GM12878 (cell line): Measurements from ENCODE around the gene SLC25A26. TPM values are rescaled to one million over a fixed set of nuclear protein-coding genes. Genes with fewer than 3 reads are reported as not detected.

ENCODE experiments used
- ATAC-seq: fragments of 200-7000 bp; cut with Tn5 transposase; 3 replicates; pipeline ENCODE4 v1.9.1; 2020; ENCODE audit warnings: mild to moderate bottlenecking, moderate library complexity
- BruUV-seq: library from RNA; stranded (reverse); fragments of 400-500 nt; replicated peaks from 2 replicates; lab custom pipeline; 2021; lab: Mats Ljungman, UMichigan
- CTCF ChIA-PET: fragments of 300-600 bp; sonication (Branson Sonifier 250); formaldehyde crosslinking; extraction: SDS; loops from one replicate; lab custom pipeline; 2021; ENCODE audit warnings: inconsistent platforms; lab: Yijun Ruan, JAX
- POLR2A ChIA-PET: fragments of 350-600 bp; formaldehyde crosslinking; extraction: SDS; loops from one replicate; lab custom pipeline; 2021; ENCODE audit warnings: inconsistent platforms; lab: Charles Lee
- RAD21 ChIA-PET: fragments of 300-600 bp; sonication (Branson Sonifier 250); formaldehyde crosslinking; loops from one replicate; lab custom pipeline; 2023; ENCODE audit warnings: antibody characterized with exemption; ENCODE audit not compliant: unreplicated experiment; lab: Charles Lee
- SMC1A ChIA-PET: fragments of 300-600 bp; sonication (Branson Sonifier 250); formaldehyde crosslinking; loops from one replicate; lab custom pipeline; 2023; ENCODE audit not compliant: unreplicated experiment, uncharacterized antibody; lab: Charles Lee
- DNase-seq: peaks from one replicate; pipeline ENCODE4 v3.0.0-alpha.2; 2011; ENCODE audit warnings: low read depth, low spot score
- FAIRE-seq: peaks from 3 replicates; lab custom pipeline; 2011; peaks lifted over from hg19 to GRCh38; lab: Jason Lieb, UNC
- H2AFZ ChIP-seq: 2 replicates; pipeline ENCODE4 v1.6.0; 2011; ENCODE audit warnings: low read depth, low read length, control low read depth; ENCODE audit not compliant: control insufficient read depth
- H3K27ac ChIP-seq: 2 replicates; pipeline ENCODE4 v1.5.1; 2011; ENCODE audit warnings: control low read depth; ENCODE audit not compliant: control insufficient read depth, insufficient read depth
- H3K27me3 ChIP-seq, 2 experiments: replicated peaks in 1 of 2; 2 replicates each; pipeline versions ENCODE4 v1.6.0 to v1.6.1; 2011; ENCODE audit warnings: low read length in 1 of 2; ENCODE audit not compliant: control insufficient read depth in 2 of 2, insufficient read depth in 2 of 2
- H3K36me3 ChIP-seq, 2 experiments: 2 replicates each; pipeline ENCODE4 v1.5.1; 2011; ENCODE audit warnings: low read length in 1 of 2; ENCODE audit not compliant: control insufficient read depth in 2 of 2, insufficient read depth in 2 of 2
- H3K4me1 ChIP-seq: 2 replicates; pipeline ENCODE4 v1.6.1; 2011; ENCODE audit warnings: mild to moderate bottlenecking, low read length, moderate library complexity, mixed read lengths; ENCODE audit not compliant: control insufficient read depth, insufficient read depth
- H3K4me2 ChIP-seq: 2 replicates; pipeline ENCODE4 v1.6.0; 2011; ENCODE audit warnings: control low read depth; ENCODE audit not compliant: control insufficient read depth, insufficient read depth
- H3K4me3 ChIP-seq: fragments of 200-600 bp; sonication (generic); 2 replicates; pipeline ENCODE4 v1.5.1; 2016
- H3K79me2 ChIP-seq: 2 replicates; pipeline ENCODE4 v1.6.0; 2011; ENCODE audit warnings: low read length; ENCODE audit not compliant: control insufficient read depth, insufficient read depth
- H3K9ac ChIP-seq: 2 replicates; pipeline ENCODE4 v1.8.0; 2011; ENCODE audit warnings: low read length, control low read depth, mixed read lengths; ENCODE audit not compliant: control insufficient read depth, insufficient read depth
- H3K9me3 ChIP-seq: replicated peaks from 3 replicates; pipeline ENCODE4 v1.5.1; 2011; ENCODE audit warnings: mild to moderate bottlenecking, low read length; ENCODE audit not compliant: control insufficient read depth, insufficient read depth
- H4K20me1 ChIP-seq: 2 replicates; pipeline ENCODE4 v1.6.0; 2011; ENCODE audit not compliant: control insufficient read depth, insufficient read depth
- CBFB ChIP-seq: IDR thresholded peaks from 2 replicates; pipeline ENCODE4 v1.6.1; 2016; ENCODE audit warnings: antibody characterized with exemption, low read depth
- IRF4 ChIP-seq: IDR thresholded peaks from 2 replicates; pipeline ENCODE4 v1.6.1; 2011; ENCODE audit warnings: low read depth, low read length
- MXI1 ChIP-seq: fragments of 150-350 bp; IDR thresholded peaks from 2 replicates; pipeline ENCODE4 v1.6.1; 2011; ENCODE audit warnings: low read depth, mild to moderate bottlenecking, inconsistent platforms, low read length, improper control_type of control experiment
- NBN ChIP-seq: fragments of 450-650 bp; IDR thresholded peaks from 2 replicates; pipeline ENCODE4 v1.6.1; 2016
- NR2C1 ChIP-seq: fragments of 450-650 bp; IDR thresholded peaks from 2 replicates; pipeline ENCODE4 v1.6.1; 2017; ENCODE audit warnings: antibody characterized with exemption, mild to moderate bottlenecking, moderate library complexity
- NRF1 ChIP-seq: conservative IDR thresholded peaks from 2 replicates; pipeline ENCODE4 v1.6.1; 2011; ENCODE audit warnings: mild to moderate bottlenecking, low read depth, low read length, improper control_type of control experiment
- PAX8 ChIP-seq: fragments of 450-650 bp; IDR thresholded peaks from 2 replicates; pipeline ENCODE4 v1.6.1; 2017; ENCODE audit warnings: mild to moderate bottlenecking, moderate library complexity
- RAD21 ChIP-seq: IDR thresholded peaks from 2 replicates; pipeline ENCODE4 v1.6.1; 2011; ENCODE audit warnings: mild to moderate bottlenecking, low read depth, low read length, moderate library complexity; ENCODE audit not compliant: insufficient read depth
- SMARCA5 ChIP-seq: fragments of 450-650 bp; IDR thresholded peaks from 2 replicates; pipeline ENCODE4 v1.6.1; 2017; ENCODE audit warnings: mild to moderate bottlenecking
- TAF1 ChIP-seq: IDR thresholded peaks from 2 replicates; pipeline ENCODE4 v1.6.1; 2011; ENCODE audit warnings: mild to moderate bottlenecking, low read depth, low read length, borderline replicate concordance
- TCF7 ChIP-seq: IDR thresholded peaks from 2 replicates; pipeline ENCODE4 v1.6.1; 2014; ENCODE audit warnings: antibody characterized with exemption, borderline replicate concordance
- ZNF384 ChIP-seq: IDR thresholded peaks from 2 replicates; pipeline ENCODE4 v1.6.1; 2012; ENCODE audit warnings: low read depth, mild to moderate bottlenecking, low read length, improper control_type of control experiment, borderline replicate concordance
- WGBS: methylation state at CpG from one replicate; pipeline ENCODE4 v1.1.6; 2016; ENCODE audit warnings: low lambda C conversion rate; ENCODE audit not compliant: insufficient replicate concordance, insufficient coverage; ENCODE audit errors: missing lambda C conversion rate; 5-methylcytosine and 5-hydroxymethylcytosine counted together
- in situ Hi-C: fragments of 300-500 bp; cut with MboI; formaldehyde crosslinking; loops from 9 replicates; pipeline ENCODE4 v1.14.3; 2018; ENCODE audit warnings: mixed read lengths
- intact Hi-C: fragments of 100-400 bp; cut with micrococcal nuclease; formaldehyde crosslinking; loops from one replicate; pipeline ENCODE4 v1.14.2; 2022; ENCODE audit not compliant: unreplicated experiment
- polyA plus RNA-seq, 11 experiments: library from polyadenylated mRNA; depleted of rRNA in 4 of 11; unstranded in 6 of 11; stranded (reverse) in 5 of 11; fragments of >200 nt; fragmentation: Nextera tagmentation in 4 of 11; fragmentation: Illumina TruSeq in 1 of 11; extraction: Ambion mirVana in 4 of 11; extraction: Trizol in 1 of 11; gene quantifications; 1 replicate in 1 of 11; 2 replicates in 10 of 11; pipeline versions ENCODE4 v1.2.1 to v1.2.3, GENCODE V29; 2011 to 2016; ENCODE audit warnings: inconsistent platforms in 2 of 11, missing spikeins in 2 of 11, low read depth in 1 of 11
- total RNA-seq, 4 experiments: library from RNA; depleted of rRNA in 3 of 4; stranded (reverse); fragments of >200 nt in 3 of 4; fragmentation: Illumina TruSeq in 1 of 4; extraction: Trizol in 1 of 4; gene quantifications; 2 replicates each; pipeline versions ENCODE4 v1.2.1 to v1.2.3, GENCODE V29; 2013 to 2021

The SLC25A26 gene
- total and polyA plus RNA-seq, 10 of the 15 experiments (the other 5 are each of a cell fraction or from before 2014, with no cell fraction given) = 14.6 to 49.7 (median 24.9) TPM

GRCh38 chr3:66353530-66353929, 132.7 kb downstream of the SLC25A26 start:
- Histone ChIP-seq H3K4me3 (no peak overlapping the region), H3K79me2 (no peaks in the 10 kb centered on the region), H3K4me1 (peaks cover 7% of the 10 kb centered on the region), H3K4me2 (no peak overlapping the region), H3K9me3 (no peaks in the 10 kb centered on the region), H2AFZ (no peak overlapping the region), H3K9ac (no peak overlapping the region), H3K27me3 (no peaks in the 10 kb centered on the region), H3K27ac (no peak overlapping the region), H3K36me3 (no peaks in the 10 kb centered on the region), H4K20me1 (no peaks in the 10 kb centered on the region)
- DNase-seq (no peak), ATAC-seq (no peak), FAIRE-seq (no peak)
- ChIA-PET POLR2A (no interaction called here), RAD21 (interaction anchor here (1.2 kb wide), 1 partner anchor 64 kb away, joined by 3 read pairs; no protein-coding TSS in a partner anchor), SMC1A (interaction anchor here (0.6 to 2.9 kb wide), 8 partner anchors 9 to 562 kb away, joined by 3 to 16 read pairs (median 5); no protein-coding TSS in a partner anchor), CTCF (interaction anchor here (1.0 to 3.4 kb wide), 4 partner anchors 9 to 469 kb away, joined by 4 to 18 read pairs (median 6); no protein-coding TSS in a partner anchor)
- BruUV-seq = no TSS peak
- WGBS = 97% methylated on average over 6 of the region's 6 CpGs
- in situ Hi-C loops (no loop called here), intact Hi-C loops (no loop called here)
- TF ChIP-seq ZNF384 (no peak), TAF1 (no peak), SMARCA5 (no peak), TCF7 (no peak), IRF4 (no peak), NRF1 (no peak), NR2C1 (no peak), MXI1 (no peak), PAX8 (no peak), NBN (no peak), CBFB (no peak), RAD21 (no peak)
